Keratinocyte (primary cell): Measurements from ENCODE around the gene RBM47. TPM values are rescaled to one million over a fixed set of nuclear protein-coding genes. Genes with fewer than 3 reads are reported as not detected.

Experiments used
- DNase-seq: peaks from one replicate; pipeline ENCODE4 v3.0.0-alpha.2; 2011; ENCODE audit warnings: low read depth, missing footprints, low spot score
- FAIRE-seq: peaks from 2 replicates; lab custom pipeline; 2011; peaks lifted over from hg19 to GRCh38; lab: Jason Lieb, UNC
- H2AFZ ChIP-seq: 2 replicates; pipeline ENCODE4 v1.6.0; 2012; ENCODE audit warnings: low read length, control low read depth, inconsistent platforms; ENCODE audit not compliant: control insufficient read depth
- H3K27ac ChIP-seq: 2 replicates; pipeline ENCODE4 v1.5.1; 2011; ENCODE audit warnings: low read length; ENCODE audit not compliant: control insufficient read depth, insufficient read depth
- H3K27me3 ChIP-seq: 3 replicates; pipeline ENCODE4 v1.6.0; 2011; ENCODE audit warnings: low read length; ENCODE audit not compliant: control insufficient read depth, insufficient read depth; ENCODE audit errors: extremely low read depth
- H3K36me3 ChIP-seq, 2 experiments: 2 replicates in 1 of 2; 3 replicates in 1 of 2; pipeline ENCODE4 v1.5.1; 2011; ENCODE audit warnings: low read length in 2 of 2, mild to moderate bottlenecking in 1 of 2; ENCODE audit not compliant: control insufficient read depth in 2 of 2, insufficient read depth in 2 of 2; ENCODE audit errors: extremely low read depth in 1 of 2
- H3K4me1 ChIP-seq: 3 replicates; pipeline ENCODE4 v1.5.1; 2011; ENCODE audit warnings: low read length; ENCODE audit not compliant: control insufficient read depth, insufficient read depth; ENCODE audit errors: extremely low read depth
- H3K4me2 ChIP-seq: 3 replicates; pipeline ENCODE4 v1.6.0; 2011; ENCODE audit warnings: low read depth, low read length; ENCODE audit not compliant: control insufficient read depth, insufficient read depth; ENCODE audit errors: extremely low read depth
- H3K4me3 ChIP-seq, 3 experiments: fragments of 200-600 bp in 1 of 3; sonication (generic) in 1 of 3; 2 replicates in 2 of 3; 3 replicates in 1 of 3; pipeline ENCODE4 v1.5.1; 2011 to 2016; ENCODE audit warnings: low read length in 3 of 3, mild to moderate bottlenecking in 3 of 3, control low read depth in 2 of 3, inconsistent platforms in 1 of 3, low read depth in 1 of 3, mixed read lengths in 1 of 3, mixed run types in 1 of 3, moderate library complexity in 1 of 3; ENCODE audit not compliant: control insufficient read depth in 2 of 3, insufficient read depth in 2 of 3; ENCODE audit errors: extremely low read depth in 1 of 3
- H3K79me2 ChIP-seq: 2 replicates; pipeline ENCODE4 v1.6.0; 2012; ENCODE audit warnings: low read length; ENCODE audit not compliant: control insufficient read depth, insufficient read depth
- H3K9ac ChIP-seq: 3 replicates; pipeline ENCODE4 v1.6.0; 2011; ENCODE audit warnings: low read length; ENCODE audit not compliant: control insufficient read depth, insufficient read depth; ENCODE audit errors: extremely low read depth
- H3K9me1 ChIP-seq: 3 replicates; pipeline ENCODE4 v1.6.0; 2011; ENCODE audit warnings: low read length; ENCODE audit not compliant: control insufficient read depth, insufficient read depth; ENCODE audit errors: extremely low read depth
- H3K9me3 ChIP-seq: 2 replicates; pipeline ENCODE4 v1.5.1; 2012; ENCODE audit warnings: low read depth, low read length; ENCODE audit not compliant: control insufficient read depth
- H4K20me1 ChIP-seq: 3 replicates; pipeline ENCODE4 v1.6.0; 2011; ENCODE audit warnings: low read length; ENCODE audit not compliant: control insufficient read depth, insufficient read depth; ENCODE audit errors: extremely low read depth
- EZH2 ChIP-seq: IDR thresholded peaks from one replicate; pipeline ENCODE4 v1.6.1; 2012; ENCODE audit warnings: inconsistent platforms, mild to moderate bottlenecking, low read length, moderate library complexity
- dilution Hi-C: fragments of 300-500 bp; cut with MboI; formaldehyde crosslinking; loops from one replicate; pipeline ENCODE4 v1.7.0; 2020; ENCODE audit warnings: low sequenced_read_pairs; ENCODE audit not compliant: extremely low pct_ligation_motif_present
- polyA plus RNA-seq, 5 experiments: library from polyadenylated mRNA; depleted of rRNA in 3 of 5; stranded (reverse) in 3 of 5; stranded (forward) in 1 of 5; unstranded in 1 of 5; fragments of >200 nt; gene quantifications; 1 replicate in 1 of 5; 2 replicates in 3 of 5; 3 replicates in 1 of 5; pipeline versions ENCODE4 v1.2.1 to v1.2.3, GENCODE V29; 2011 to 2012; ENCODE audit warnings: missing spikeins in 2 of 5, low read depth in 1 of 5, low replicate concordance in 1 of 5
- TF ChIP-seq, protein P1 (sequence below), 3 experiments: IDR thresholded peaks in 1 of 3; conservative IDR thresholded peaks in 1 of 3; optimal IDR thresholded peaks in 1 of 3; 2 replicates in 2 of 3; 3 replicates in 1 of 3; pipeline versions ENCODE3 to v1.5.1; 2011; ENCODE audit warnings: low read length in 3 of 3, mild to moderate bottlenecking in 3 of 3, moderate library complexity in 2 of 3, control low read depth in 1 of 3, inconsistent platforms in 1 of 3; ENCODE audit not compliant: insufficient read depth in 2 of 3; ENCODE audit errors: extremely low read depth in 1 of 3

Gene RBM47
- polyA plus RNA-seq, 1 donor (not counting 4 experiments of a cell fraction or from before 2014, with no cell fraction given) = 6.9 TPM

DNA sequence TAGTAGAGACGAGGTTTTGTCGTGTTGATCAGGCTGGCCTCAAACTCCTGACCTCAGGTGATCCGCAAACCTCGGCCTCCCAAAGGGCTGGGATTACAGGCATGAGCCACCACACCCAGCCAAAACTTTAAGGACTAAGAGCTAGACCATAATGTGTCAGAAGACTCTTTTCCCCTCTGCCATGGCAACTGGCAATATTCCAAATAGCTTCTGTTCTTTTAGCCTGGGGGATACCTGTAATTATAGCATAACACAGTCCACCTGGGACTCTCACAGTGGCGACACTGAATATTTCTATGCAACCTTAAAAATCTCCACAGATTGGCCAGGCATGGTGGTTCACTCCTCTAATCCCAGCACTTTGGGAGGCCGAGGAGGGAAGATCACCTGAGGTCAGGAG is 45.5 kb upstream of the RBM47 start:
- no peak overlapping the region for H3K9ac ChIP-seq
- no peak overlapping the region for H3K27ac ChIP-seq

GRCh38 chr4:40672528-40673522 is 43.2 kb upstream of the RBM47 start:
- H3K4me2 ChIP-seq = peak overlapping the region; percentile 62
- peak; percentile 97 for FAIRE-seq
- peak; percentile 83 for DNase-seq
- H4K20me1 ChIP-seq = no peaks in the 10 kb centered on the region
- no peaks in the 10 kb centered on the region for H3K79me2 ChIP-seq
- H3K9me1 ChIP-seq = no peaks in the 10 kb centered on the region
- dilution Hi-C loops = no loop called here
- no peaks in the 10 kb centered on the region for H3K9me3 ChIP-seq
- peak overlapping the region in 1 of 3 experiments; percentile 8 for H3K4me3 ChIP-seq
- TF ChIP-seq, protein P1, sequence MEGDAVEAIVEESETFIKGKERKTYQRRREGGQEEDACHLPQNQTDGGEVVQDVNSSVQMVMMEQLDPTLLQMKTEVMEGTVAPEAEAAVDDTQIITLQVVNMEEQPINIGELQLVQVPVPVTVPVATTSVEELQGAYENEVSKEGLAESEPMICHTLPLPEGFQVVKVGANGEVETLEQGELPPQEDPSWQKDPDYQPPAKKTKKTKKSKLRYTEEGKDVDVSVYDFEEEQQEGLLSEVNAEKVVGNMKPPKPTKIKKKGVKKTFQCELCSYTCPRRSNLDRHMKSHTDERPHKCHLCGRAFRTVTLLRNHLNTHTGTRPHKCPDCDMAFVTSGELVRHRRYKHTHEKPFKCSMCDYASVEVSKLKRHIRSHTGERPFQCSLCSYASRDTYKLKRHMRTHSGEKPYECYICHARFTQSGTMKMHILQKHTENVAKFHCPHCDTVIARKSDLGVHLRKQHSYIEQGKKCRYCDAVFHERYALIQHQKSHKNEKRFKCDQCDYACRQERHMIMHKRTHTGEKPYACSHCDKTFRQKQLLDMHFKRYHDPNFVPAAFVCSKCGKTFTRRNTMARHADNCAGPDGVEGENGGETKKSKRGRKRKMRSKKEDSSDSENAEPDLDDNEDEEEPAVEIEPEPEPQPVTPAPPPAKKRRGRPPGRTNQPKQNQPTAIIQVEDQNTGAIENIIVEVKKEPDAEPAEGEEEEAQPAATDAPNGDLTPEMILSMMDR (optimal IDR thresholded peaks at IDR 0.05 in 1 of 3, IDR thresholded peaks at IDR 0.05 in 1 of 3, conservative IDR thresholded peaks at IDR 0.05 in 1 of 3; ENCODE audit: extremely low read depth in 1 of 3, insufficient read depth in 2 of 3, low read length in 3 of 3) = no peak
- no peak for TF ChIP-seq EZH2
- H3K36me3 ChIP-seq = no peaks in the 10 kb centered on the region
- peak overlapping the region; percentile 91 for H2AFZ ChIP-seq
- peak overlapping the region; percentile 74 for H3K27ac ChIP-seq
- peaks cover 12% of the 10 kb centered on the region for H3K4me1 ChIP-seq
- H3K27me3 ChIP-seq = no peaks in the 10 kb centered on the region
- H3K9ac ChIP-seq = peak overlapping the region; percentile 42

More for the DNA sequence above, 45.5 kb upstream of the RBM47 start:
- Histone ChIP-seq H3K27me3 (no peaks in the 10 kb centered on the region), H3K4me2 (no peak overlapping the region), H4K20me1 (no peaks in the 10 kb centered on the region), H3K9me1 (no peaks in the 10 kb centered on the region), H3K36me3 (no peaks in the 10 kb centered on the region), H3K9me3 (no peaks in the 10 kb centered on the region), H3K79me2 (no peaks in the 10 kb centered on the region), H3K4me3 (no peak overlapping the region), H2AFZ (no peak overlapping the region), H3K4me1 (peaks cover 19% of the 10 kb centered on the region)
- DNase-seq = no peak
- FAIRE-seq = no peak
- TF ChIP-seq EZH2 = no peak
- TF ChIP-seq, protein P1 (optimal IDR thresholded peaks at IDR 0.05 in 1 of 3, IDR thresholded peaks at IDR 0.05 in 1 of 3, conservative IDR thresholded peaks at IDR 0.05 in 1 of 3; ENCODE audit: extremely low read depth in 1 of 3, insufficient read depth in 2 of 3, low read length in 3 of 3) = no peak
- dilution Hi-C loops = no loop called here
